Measurements from ENCODE around the gene RPS6KC1. TPM values are rescaled to one million over a fixed set of nuclear protein-coding genes. Genes with fewer than 3 reads are reported as not detected.

RPS6KC1 gene
- total RNA-seq, 4 donors from 2014 or later, result 16.1 to 22.6 (median 21.4) TPM

DNA sequence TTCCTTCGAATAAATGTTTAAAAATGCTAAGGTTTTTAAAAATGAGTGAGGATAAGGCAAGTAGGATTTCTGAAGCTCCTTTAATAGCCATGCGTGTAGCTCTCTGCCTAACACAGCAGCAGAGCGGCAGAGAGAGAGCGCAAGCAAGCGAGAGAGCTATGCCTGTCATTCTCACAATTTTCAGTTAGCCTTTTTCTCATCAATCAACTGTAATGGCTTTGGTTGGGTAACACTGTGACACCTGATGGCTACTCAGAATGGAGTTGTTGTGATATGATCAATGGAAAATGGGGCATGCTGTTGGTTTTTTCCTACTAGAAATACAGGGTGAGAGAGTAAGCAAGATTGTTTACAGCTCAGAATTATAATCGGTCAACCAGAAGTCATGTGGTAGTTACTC lies 198.4 kb downstream of the RPS6KC1 start:
- no peak for ATAC-seq (ENCODE audit: low FRiP score)
- TF ChIP-seq CTCF (IDR thresholded peaks at IDR 0.05), result no peak
- DNase-seq (ENCODE audit: low spot score), result no peak

DNA sequence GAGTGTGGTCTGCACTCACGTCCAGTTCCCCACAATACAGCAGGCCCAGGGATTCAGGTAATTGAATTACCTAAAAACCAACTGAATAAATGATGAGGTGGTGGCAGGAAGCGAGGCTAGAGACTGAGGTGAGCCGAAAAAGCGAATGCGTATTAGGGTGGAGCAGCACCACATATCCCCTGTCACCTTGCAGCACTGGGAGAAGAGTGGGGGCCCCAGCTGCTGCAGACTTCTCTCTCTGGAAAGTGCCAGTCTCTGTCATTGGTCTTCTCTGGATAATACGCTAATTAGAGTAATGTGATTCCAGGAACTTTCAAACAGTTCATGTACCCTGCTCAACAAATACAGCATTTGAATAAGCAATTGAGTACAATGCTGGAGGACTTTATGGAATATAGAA lies 199.0 kb downstream of the RPS6KC1 start:
- no peak for TF ChIP-seq CTCF (IDR thresholded peaks at IDR 0.05)
- ATAC-seq (ENCODE audit: low FRiP score), result no peak
- no peak for DNase-seq (ENCODE audit: low spot score)

DNA sequence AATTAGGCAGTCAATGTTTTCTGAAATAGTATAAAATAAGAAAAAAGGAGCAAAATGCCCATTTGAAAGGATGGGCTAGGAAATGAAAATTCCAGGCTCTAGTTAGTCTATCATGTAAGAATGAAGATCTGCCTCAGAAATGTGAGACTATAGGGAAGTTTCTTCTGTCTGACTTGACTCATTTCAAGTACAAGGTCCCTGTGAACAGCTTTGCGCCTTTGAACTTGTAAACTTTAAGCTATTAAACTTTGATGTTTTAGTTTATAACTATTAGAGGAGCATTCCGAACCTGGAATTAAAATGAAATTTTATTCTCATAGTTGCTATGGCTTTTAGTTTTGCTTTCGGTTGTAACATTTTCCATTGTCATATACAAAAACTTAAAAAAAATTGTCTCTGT lies 199.4 kb downstream of the RPS6KC1 start:
- ATAC-seq (ENCODE audit: low FRiP score), result no peak
- TF ChIP-seq CTCF (IDR thresholded peaks at IDR 0.05), result no peak

DNA sequence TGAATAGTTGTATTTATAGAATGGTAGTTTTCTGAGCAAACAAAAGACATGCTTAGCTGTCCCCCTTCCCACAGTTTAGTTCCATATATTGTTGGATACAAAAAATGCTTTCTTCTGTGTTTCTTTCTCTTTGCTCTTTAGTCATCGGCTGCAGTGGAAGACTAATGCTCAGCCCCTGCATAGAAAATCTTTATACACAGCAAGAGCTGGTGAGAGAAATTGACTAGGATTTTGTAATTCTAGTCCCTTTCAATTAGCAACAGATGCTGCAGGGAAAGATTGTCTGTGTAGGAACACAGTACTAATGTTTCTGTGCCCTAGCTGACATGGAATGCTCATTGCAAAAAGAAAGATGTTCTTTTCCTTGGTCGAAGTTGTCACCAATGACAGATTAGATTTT lies 200.9 kb downstream of the RPS6KC1 start:
- ATAC-seq (ENCODE audit: low FRiP score) (no peak), DNase-seq (ENCODE audit: low spot score) (no peak)
- TF ChIP-seq CTCF (IDR thresholded peaks at IDR 0.05), result no peak

More for the DNA sequence above, 199.4 kb downstream of the RPS6KC1 start:
- DNase-seq (ENCODE audit: low spot score), result no peak

DNA sequence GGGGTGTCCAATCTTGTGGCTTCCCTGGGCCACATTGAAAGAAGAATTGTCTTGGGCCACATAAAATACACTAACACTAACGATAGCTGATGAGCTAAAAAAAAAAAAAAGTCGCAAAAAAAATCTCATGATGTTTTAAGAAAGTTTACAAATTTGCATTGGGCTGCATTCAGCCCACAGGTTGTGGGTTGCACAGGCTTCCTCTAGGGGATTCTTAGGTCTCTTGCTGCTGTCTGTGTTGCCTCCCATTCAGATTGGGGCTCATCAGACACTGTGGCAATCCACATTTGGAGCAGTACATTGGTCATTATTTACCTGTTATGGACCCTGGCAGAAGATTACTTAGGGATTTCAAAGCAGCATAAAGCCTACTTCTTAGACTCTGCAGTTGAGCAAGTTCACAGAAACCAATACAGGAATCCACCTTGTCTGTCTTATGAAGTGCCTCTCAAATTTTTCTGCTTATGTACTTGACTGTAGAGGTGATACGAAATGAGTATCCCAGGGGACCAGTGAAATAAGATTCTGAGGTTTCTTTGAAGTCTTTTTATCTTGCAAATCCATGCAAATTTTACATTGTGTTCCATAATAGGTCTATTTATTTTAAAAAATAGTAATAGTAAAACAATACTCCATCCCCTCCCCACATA lies 205.5 kb downstream of the RPS6KC1 start:
- no peak for TF ChIP-seq CTCF (IDR thresholded peaks at IDR 0.05)
- DNase-seq (ENCODE audit: low spot score), result no peak
- no peak for ATAC-seq (ENCODE audit: low FRiP score)

DNA sequence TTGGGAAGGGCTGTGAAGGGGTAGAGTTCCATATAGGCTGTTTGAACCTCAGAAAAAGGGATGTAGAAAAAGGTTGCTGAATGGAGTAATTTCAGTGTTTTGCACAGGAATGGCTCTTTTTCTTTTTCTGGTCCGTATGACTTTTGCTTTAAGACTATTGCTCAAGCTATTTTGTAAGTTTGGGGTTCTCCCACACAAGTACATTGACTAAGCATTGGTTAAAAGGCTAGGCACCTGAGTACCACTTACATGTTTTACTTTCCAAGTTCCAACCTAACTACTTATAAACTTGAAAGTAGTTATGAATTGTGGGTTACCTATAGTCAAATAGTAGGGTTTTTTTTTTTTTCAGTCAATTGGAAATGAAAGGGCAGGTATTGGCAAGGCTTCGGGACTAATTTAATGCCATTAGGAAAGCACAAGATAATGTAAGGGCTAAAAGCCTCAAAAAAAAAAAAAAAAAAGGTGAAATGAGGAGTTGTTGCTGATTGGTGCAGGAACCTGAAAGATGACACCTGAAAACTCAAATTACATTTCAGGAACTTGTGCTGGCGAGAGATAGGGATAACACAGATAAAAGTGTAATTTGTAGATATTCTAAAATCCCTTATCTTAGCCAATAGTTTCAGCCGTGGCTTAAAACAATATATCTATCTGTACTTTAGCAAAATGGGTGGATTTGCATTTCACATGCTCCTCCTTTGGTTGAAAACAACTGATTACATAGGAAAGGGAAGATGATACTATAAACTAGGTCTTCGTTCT lies 209.5 kb downstream of the RPS6KC1 start:
- DNase-seq (ENCODE audit: low spot score), result no peak
- TF ChIP-seq CTCF (IDR thresholded peaks at IDR 0.05), result no peak
- no peak for ATAC-seq (ENCODE audit: low FRiP score)

DNA sequence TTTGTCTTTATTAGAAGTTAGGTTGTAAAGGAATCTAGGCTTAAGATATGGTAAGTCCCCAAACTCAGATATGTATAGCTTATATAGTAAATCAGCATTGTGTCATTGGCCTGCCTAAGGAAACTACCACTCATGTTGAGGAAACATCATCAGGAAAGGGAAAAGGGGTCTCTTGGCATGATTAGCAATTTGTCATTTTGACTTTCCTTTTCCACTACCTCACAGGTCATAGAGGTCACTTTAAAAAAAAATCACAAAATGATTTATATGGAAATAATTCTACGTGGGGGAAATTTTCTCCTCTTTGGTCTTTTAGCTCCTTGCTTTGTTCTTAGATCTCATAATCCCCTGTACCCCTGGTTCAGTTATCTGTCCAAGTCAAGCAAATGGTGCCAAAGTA lies 213.5 kb downstream of the RPS6KC1 start:
- DNase-seq (ENCODE audit: low spot score) (no peak), ATAC-seq (ENCODE audit: low FRiP score) (no peak)
- TF ChIP-seq CTCF (IDR thresholded peaks at IDR 0.05), result no peak
